Gastroesophageal sphincter (tissue), 4 donors: ENCODE data around the gene LRRC10. TPM values are rescaled to one million over a fixed set of nuclear protein-coding genes. Genes with fewer than 3 reads are reported as not detected.

Experiments used
- ATAC-seq: fragments of 150-250 bp; one replicate; pipeline ENCODE4 v1.9.1; 2016; ENCODE audit warnings: mild to moderate bottlenecking, moderate library complexity
- H3K27ac ChIP-seq, 4 donors: fragments of 200-600 bp; sonication (generic) in 3 of 4; 1 replicate in 3 of 4; 2 replicates in 1 of 4; pipeline ENCODE4 v1.5.1; 2016 to 2019
- H3K27me3 ChIP-seq: fragments of 200-600 bp; sonication (generic); one replicate; pipeline ENCODE4 v1.5.1; 2019
- H3K36me3 ChIP-seq, 2 donors: fragments of 200-600 bp; sonication (generic); one replicate each; pipeline ENCODE4 v1.5.1; 2019; ENCODE audit warnings: control low read depth in 1 of 2
- H3K4me1 ChIP-seq, 3 donors: fragments of 200-600 bp; sonication (generic); 1 replicate in 2 of 3; 2 replicates in 1 of 3; pipeline ENCODE4 v1.5.1; 2016 to 2019; ENCODE audit warnings: control low read depth in 2 of 3
- H3K4me3 ChIP-seq, 2 donors: fragments of 200-600 bp; sonication (generic); one replicate each; pipeline ENCODE4 v1.5.1; 2019; ENCODE audit warnings: mild to moderate bottlenecking in 1 of 2, moderate library complexity in 1 of 2
- H3K9me3 ChIP-seq, 3 donors: fragments of 200-600 bp; sonication (generic); one replicate each; pipeline ENCODE4 v1.5.1; 2017 to 2019; ENCODE audit warnings: control low read depth in 2 of 3
- CTCF ChIP-seq, 4 experiments: fragments of 200-600 bp in 2 of 4; fragments of 450-650 bp in 2 of 4; sonication (generic) in 1 of 4; IDR thresholded peaks; one replicate each; pipeline ENCODE4 v1.5.1; 2017 to 2019; ENCODE audit warnings: antibody characterized with exemption in 4 of 4, mild to moderate bottlenecking in 2 of 4, moderate library complexity in 2 of 4
- EP300 ChIP-seq: sonication (generic); formaldehyde crosslinking; IDR thresholded peaks from one replicate; pipeline ENCODE4 v1.6.1; 2017; ENCODE audit warnings: antibody characterized with exemption, mild to moderate bottlenecking
- POLR2A ChIP-seq, 2 donors: fragments of 450-650 bp; IDR thresholded peaks; one replicate each; pipeline ENCODE4 v1.6.1; 2017; ENCODE audit warnings: antibody characterized with exemption in 2 of 2, mild to moderate bottlenecking in 2 of 2, moderate library complexity in 1 of 2
- POLR2AphosphoS5 ChIP-seq: sonication (generic); formaldehyde crosslinking; IDR thresholded peaks from one replicate; pipeline ENCODE4 v1.6.1; 2017; ENCODE audit warnings: antibody characterized with exemption
- WGBS, 2 donors: methylation state at CpG; one replicate each; pipeline ENCODE4 v1.1.5; 2018; ENCODE audit warnings: low coverage in 1 of 2; 5-methylcytosine and 5-hydroxymethylcytosine counted together
- small RNA-seq, 4 donors: library from RNA; depleted of rRNA; stranded (forward); fragments of <200 nt; gene quantifications; one replicate each; pipeline ENCODE3, GENCODE V24; 2016
- total RNA-seq, 4 donors: library from RNA; depleted of rRNA; stranded (reverse); fragments of >200 nt; gene quantifications; one replicate each; pipeline ENCODE4 v1.1.0, GENCODE V29; 2016

The LRRC10 gene
- total RNA-seq, 4 donors from 2014 or later = not detected

DNA sequence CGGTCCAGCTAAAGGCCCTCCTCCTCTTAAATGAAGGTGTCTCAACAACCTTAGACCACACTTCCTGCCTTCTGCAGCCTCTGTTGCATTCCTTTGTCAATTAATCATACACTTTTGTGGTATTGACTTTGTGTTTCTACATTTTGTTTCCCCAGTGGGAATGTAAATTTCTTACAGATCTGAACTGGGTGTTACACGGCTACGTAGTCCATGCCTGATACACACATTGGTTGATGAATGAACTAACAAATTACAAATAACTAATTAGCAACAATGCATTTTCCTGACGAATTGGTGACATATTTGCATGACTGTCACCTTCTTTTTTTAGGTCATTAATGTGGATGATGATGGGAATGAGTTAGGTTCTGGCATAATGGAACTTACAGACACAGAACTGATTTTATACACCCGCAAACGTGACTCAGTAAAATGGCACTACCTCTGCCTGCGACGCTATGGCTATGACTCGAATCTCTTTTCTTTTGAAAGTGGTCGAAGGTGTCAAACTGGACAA lies 40.6 kb downstream of the LRRC10 start:
- WGBS, 2 donors = 86 to 87% methylated on average over 10 of the region's 10 CpGs

GRCh38 chr12:69569236-69569635 lies 41.5 kb downstream of the LRRC10 start:
- Histone ChIP-seq H3K4me1 (peaks cover 0 to 10% (median 0%) of the 10 kb centered on the region in 3 donors), H3K27ac (no peak overlapping the region), H3K4me3 (no peak overlapping the region), H3K9me3 (no peaks in the 10 kb centered on the region), H3K27me3 (no peaks in the 10 kb centered on the region), H3K36me3 (peaks cover 0 to 52% of the 10 kb centered on the region in 2 donors)
- 57 to 65% methylated on average over 4 of the region's 4 CpGs for WGBS, 2 donors
- ATAC-seq = no peak
- no peak for TF ChIP-seq EP300
- TF ChIP-seq POLR2AphosphoS5 = no peak
- TF ChIP-seq CTCF (IDR thresholded peaks at IDR 0.05) = no peak
- no peak for TF ChIP-seq POLR2A (IDR thresholded peaks at IDR 0.05)

More for the DNA sequence above, 40.6 kb downstream of the LRRC10 start:
- peaks cover 0 to 10% (median 0%) of the 10 kb centered on the region in 3 donors for H3K4me1 ChIP-seq
- peaks cover 0 to 58% of the 10 kb centered on the region in 2 donors for H3K36me3 ChIP-seq
- H3K27ac ChIP-seq = no peak overlapping the region
- no peaks in the 10 kb centered on the region for H3K27me3 ChIP-seq
- no peak for ATAC-seq
- no peak overlapping the region for H3K4me3 ChIP-seq
- no peak for TF ChIP-seq POLR2AphosphoS5
- no peak for TF ChIP-seq CTCF (IDR thresholded peaks at IDR 0.05)
- TF ChIP-seq EP300 = no peak
- no peak for TF ChIP-seq POLR2A (IDR thresholded peaks at IDR 0.05)
- H3K9me3 ChIP-seq = no peaks in the 10 kb centered on the region

DNA sequence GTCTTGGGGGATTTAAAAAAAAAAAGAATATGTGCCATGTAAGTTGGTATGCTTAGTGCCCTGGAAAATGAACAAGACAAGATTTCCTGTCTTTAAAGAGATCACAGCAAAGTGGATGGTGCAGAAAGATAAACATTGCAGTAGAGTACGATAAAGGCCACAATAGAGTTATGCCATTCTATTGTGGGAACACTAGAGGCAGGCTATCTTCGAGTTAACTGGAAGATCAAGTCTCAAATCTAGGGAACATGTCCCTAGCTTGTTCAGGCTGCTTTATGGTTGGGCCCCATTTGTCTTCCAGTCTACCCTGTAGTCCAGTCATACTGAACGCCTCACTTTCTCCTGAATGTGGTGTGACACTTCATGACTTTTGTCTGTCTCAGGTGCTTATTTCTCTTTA lies 44.1 kb downstream of the LRRC10 start:
- 71 to 75% methylated on average over 3 of the region's 3 CpGs for WGBS, 2 donors
- Histone ChIP-seq H3K4me1 (peaks cover 0 to 15% (median 0%) of the 10 kb centered on the region in 3 donors), H3K4me3 (no peak overlapping the region), H3K27ac (no peak overlapping the region), H3K27me3 (no peaks in the 10 kb centered on the region), H3K36me3 (peaks cover 0 to 44% of the 10 kb centered on the region in 2 donors), H3K9me3 (no peaks in the 10 kb centered on the region)
- TF ChIP-seq CTCF (IDR thresholded peaks at IDR 0.05) (no peak), EP300 (no peak), POLR2AphosphoS5 (no peak), POLR2A (IDR thresholded peaks at IDR 0.05) (no peak)
- no peak for ATAC-seq

DNA sequence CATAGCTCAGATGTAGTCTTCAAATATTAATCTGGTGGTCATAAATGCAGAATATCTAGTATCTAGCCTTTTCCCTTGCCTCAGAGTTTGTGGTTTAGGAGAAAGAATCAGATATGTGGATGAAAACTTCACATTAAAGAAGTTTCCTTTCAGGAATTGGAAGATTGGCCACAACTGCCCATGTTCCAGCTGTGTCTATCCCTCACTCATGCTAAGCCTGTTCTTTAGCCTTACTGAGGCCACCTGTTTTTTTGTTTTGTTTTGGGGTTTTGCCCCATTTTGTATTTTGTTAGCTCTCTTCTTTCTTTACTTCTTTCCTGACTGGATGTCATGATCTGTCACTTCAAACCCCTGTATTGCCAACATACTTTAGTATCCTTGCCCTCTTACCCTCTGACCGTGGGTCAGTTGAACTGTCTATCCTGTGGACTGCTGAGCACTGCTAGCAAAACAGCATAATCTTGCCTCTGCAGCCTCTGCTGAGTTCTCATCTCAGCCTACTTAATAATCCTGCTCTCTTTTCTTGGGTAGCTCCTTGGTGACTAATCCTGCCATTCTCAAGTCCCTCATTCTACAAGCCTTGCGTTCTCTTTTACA lies 47.4 kb downstream of the LRRC10 start:
- peaks cover 0 to 10% (median 0%) of the 10 kb centered on the region in 3 donors for H3K4me1 ChIP-seq
- TF ChIP-seq POLR2AphosphoS5 = no peak
- TF ChIP-seq POLR2A (IDR thresholded peaks at IDR 0.05) = no peak
- TF ChIP-seq CTCF (IDR thresholded peaks at IDR 0.05) = no peak
- TF ChIP-seq EP300 = no peak
- peaks cover 0 to 29% of the 10 kb centered on the region in 2 donors for H3K36me3 ChIP-seq
- no peaks in the 10 kb centered on the region for H3K27me3 ChIP-seq
- H3K9me3 ChIP-seq = no peaks in the 10 kb centered on the region
- H3K4me3 ChIP-seq = no peak overlapping the region
- ATAC-seq = no peak
- H3K27ac ChIP-seq = no peak overlapping the region
- WGBS, 2 donors = 90 to 100% methylated on average over 2 of the region's 2 CpGs

Small RNAs within 50 kb of the gene (small RNA-seq; reads per million reads assigned to genes)
- 9.3 to 22.2 (median 12.9) reads per million in 4 donors for gene MIR3913-1

Other genes starting within 250 kb of the LRRC10 start
- 10 to 100 TPM; 39.9 to 70.6 (median 59.1) TPM for gene FRS2, start 140.5 kb downstream of the LRRC10 start, total RNA-seq
- gene CCT2, start 25.4 kb downstream of the LRRC10 start, total RNA-seq = 100 to 1,000 TPM in 3 of 4 donors, 10 to 100 TPM in 1; 95.4 to 125 (median 110) TPM
- under 1 TPM in 1 of 4 donors, not detected in 3; 0.23 TPM for gene BEST3, start 88.4 kb upstream of the LRRC10 start, total RNA-seq
- 10 to 100 TPM in 3 of 4 donors, 1 to 10 TPM in 1; 5.7 to 38.2 (median 12.7) TPM for gene RAB3IP, start 128.0 kb upstream of the LRRC10 start, total RNA-seq
- not detected for gene MYRFL, start 214.3 kb upstream of the LRRC10 start, total RNA-seq